DMS53 treated with DMSO at 0.1 percent for 48 hours (cell line): ENCODE results near the gene ANHX.
"Not testable (repeated sequence)": the region's sequence is repeated elsewhere in the genome, so short reads cannot be mapped to it uniquely, and the experiment has no call there.

Source experiments
- DNase-seq: peaks from one replicate; lab custom pipeline; 2025; ENCODE audit not compliant: unreplicated experiment; lab: John Stamatoyannopoulos, UW

The ANHX gene

DNA sequence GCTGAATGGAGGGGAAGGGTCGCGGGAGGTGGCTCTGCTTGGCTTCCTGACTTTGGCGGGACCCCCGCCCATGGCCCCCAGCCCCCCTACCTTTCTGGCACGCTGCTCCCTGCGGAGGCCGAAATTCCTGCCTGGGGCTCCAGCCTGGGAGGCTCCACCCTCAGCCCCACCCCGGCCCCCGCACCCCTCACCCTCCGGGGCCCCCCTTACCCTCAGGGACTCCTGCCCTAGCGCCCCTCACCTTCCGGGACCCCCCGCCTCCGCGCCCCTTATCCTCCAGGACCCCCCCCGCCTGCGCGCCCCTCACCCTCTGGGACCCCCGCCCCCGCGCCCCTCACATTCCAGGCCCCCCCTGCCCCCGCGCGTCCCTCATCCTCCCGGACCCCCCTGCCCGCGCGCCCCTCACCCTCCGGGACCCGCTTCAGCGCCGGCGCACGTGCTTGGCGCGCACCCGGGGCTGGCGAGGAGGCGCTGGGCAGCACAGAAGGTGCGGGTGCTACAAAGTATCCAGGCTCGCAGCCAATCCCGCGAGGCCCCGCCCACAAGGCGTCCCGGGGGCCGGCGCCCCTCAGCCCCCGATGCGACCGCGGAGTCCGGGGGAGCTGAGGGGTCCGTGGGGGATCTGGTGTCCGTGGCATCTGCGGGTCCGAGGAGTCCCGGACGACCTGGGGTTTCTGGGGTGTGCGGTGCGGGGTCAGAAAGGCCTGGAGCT lies at the start of gene ANHX:
Gene ANHX (minus strand): TSS at position 477 of the 712 bp plus-strand sequence. CDS start 1,521 bp downstream, outside the sequence.
- no peak for DNase-seq

DNA sequence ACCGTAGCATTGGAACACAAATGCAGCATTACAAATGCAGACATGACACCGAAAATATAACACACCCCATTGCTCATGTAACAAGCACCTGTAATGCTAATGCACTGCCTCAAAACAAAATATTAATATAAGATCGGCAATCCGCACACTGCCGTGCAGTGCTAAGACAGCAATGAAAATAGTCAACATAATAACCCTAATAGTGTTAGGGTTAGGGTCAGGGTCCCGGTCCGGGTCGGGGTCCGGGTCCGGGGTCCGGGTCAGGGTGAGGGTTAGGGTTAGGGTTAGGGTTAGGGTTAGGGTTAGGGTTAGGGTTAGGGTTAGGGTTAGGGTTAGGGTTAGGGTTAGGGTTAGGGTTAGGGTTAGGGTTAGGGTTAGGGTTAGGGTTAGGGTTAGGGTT lies 29.0 kb upstream of the ANHX start:
- DNase-seq: not testable (repeated sequence)

DNA sequence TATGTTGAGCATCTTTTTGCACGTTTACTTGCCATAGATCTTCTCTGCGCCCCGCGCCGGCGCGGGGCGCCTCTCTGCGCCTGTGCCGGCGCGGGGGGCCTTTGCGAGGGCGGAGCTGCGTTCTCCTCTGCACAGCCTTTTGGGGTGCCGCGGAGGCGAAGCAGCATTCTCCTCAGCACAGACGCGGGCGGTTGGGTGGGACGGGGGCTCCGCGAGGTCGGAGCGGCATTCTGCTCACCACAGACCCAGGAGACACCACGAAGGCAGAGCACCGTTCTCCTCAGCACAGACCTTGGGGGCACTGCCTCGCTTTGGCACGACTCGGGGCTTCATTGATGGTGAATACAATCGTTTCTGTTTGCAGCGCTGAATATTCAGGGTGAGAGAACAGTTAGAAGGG lies 28.5 kb upstream of the ANHX start:
- DNase-seq: no peak

DNA sequence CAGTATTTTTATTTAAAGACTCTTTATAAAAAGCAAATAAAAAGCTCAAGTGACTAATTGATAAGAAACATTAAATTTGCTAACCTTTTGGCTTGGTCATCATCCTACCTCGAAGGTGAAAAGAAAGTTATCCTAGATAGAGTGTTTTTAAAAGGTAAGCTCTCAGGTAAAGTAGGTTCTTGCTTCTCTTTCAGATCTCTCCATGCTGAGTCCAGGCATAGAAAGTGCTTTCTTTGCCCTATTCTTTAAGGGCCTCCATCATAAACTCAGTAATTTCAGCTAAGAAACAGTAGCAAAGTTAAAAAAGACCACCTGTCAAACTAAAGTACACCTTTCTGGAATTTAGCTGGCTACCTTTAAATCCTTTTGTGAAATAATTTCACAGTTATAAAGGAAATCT lies 20.6 kb upstream of the ANHX start:
- no peak for DNase-seq

DNA sequence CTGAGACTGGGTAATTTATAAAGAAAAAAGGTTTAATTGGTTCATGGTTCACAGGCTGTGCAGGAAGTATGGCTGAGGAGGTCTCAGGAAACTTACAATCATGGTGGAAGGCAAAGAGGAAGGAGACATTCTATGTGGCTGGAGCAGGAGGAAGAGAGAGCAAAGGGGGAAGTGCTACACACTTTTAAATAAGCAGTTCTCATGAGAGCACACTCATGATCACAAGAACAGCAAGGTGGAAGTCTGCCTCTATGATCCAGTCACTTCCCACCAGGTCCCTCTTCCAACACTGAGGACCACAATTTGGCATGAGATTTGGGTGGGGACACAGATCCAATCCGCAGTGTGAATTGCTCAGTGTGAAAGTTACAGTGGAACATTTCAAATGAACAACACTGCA lies 20.2 kb upstream of the ANHX start:
- DNase-seq: not testable (repeated sequence)

DNA sequence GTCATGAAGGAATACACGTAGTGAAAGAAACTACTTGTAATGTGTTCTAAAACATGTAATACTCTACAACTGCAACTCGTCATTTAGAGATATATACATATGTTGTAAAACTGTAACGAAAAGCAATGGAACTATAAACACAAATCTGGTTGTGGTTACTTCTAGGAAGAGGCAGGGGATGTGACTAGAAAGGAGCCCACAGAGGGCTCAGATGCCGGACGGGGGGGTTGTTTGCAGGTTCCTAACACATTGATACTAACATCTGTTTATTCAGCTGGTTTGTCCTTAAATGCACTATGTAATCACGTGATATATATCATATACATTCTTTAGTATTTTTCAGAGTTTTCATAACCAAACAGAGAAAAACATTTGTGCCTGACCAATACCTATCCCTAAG lies 16.1 kb upstream of the ANHX start:
- no peak for DNase-seq

DNA sequence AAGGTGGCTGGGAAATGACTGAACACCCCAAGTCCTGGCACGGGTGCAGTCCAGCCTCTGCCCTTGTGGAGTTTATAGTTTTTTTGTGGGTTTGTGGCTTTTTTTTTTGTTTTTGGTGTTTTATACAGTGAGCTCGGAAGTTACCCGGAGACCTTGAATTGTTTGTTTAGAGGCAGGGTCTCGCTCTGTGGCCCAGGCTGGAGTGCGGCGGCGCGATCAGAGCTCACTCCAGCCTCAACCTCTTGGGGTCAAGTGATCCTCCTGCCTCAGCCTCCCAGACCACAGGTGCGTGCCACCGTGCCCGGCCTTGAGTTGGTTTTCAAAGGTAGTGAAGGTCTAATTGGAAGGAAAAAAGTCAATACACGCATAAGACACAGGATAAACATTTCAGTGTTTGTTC lies 879 bp upstream of the ANHX start:
- DNase-seq: no peak

DNA sequence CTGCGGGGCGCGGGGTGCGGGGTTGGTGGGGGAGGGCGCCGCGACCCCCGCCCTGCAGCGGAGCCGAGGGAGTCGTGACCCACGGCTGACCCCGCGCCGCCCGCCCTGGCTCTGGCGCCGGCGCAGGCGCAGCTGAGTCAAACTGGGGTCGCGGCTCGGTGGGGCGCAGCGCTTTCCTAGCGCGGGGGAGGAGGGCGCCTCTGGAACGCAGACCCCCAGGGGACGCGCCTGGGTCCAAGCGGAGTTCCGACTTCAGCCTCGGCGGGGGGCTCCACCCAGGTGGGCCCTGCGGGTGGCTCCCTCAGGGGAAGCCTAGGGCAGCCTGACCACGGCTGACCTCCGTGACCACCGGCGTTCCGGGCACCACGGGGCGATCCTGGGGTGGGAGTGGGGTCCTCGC lies 467 bp upstream of the ANHX start:
- DNase-seq: no peak

DNA sequence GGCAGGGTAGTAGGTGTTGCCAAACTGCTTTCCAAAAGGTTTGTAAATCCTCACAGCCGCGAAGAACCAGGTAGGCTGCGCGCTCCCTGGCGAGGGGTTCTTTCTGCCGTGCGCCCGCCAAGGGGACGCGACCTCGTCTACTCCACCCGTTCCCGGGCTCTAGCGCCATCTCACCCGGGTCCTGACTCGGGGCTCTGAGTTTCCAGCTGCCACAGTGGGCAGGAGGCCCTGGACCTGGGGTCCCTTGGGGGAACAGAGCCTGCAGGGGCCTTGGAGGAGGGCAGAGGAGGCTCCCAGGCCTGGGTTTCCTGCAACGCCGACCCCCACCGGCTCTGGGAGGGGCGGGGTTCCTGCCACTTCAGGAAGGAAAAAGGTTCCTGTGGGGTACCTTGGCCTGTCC lies 706 bp downstream of the ANHX start:
- DNase-seq: no peak

DNA sequence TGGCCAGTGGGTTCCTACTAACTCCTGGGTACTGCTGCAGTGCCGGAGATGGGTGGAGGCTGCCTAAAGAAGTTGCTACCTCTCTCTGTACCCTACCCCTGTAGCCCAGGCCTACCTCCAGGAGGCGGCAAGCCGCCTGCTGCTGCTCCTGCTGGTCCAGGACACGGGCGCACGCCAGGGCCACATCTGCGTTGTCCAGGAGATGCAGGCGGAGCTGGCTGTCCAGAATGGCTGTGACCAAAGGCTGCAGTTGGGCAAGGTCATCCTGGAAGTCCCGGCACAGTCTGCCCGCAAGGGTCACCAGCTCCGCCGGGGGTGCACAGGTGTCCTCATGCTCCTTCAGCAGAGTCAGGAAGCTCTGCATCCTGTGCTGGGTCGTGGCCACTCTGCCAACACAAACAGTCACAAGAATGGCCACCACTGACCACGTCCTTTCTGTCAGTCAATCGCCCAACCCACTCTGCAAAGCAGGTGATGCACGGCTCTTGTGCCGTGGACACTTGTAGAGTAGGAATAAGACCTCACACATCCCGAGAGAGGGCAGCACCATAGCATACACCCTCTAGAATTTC lies 1.6 kb downstream of the ANHX start:
- DNase-seq: no peak

DNA sequence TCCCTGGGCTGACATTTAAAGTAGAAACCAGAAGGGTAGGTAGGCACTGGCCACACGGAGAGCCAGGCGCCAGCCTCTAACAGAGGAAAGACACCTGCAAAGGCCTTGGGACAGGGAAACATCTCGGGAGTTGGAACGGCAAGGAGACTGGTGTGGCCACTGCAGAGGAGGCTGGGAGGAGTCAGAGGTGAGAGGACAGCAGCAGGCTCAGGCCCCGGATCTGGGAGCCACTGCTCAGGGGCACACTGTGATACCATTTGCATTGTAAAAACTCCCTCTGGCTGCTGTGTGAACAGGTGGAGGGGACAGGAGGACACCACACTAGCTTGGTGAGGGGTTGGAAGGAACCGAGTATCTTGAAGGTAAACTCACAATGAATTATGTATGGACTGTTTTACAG lies 2.7 kb downstream of the ANHX start:
- DNase-seq: no peak

DNA sequence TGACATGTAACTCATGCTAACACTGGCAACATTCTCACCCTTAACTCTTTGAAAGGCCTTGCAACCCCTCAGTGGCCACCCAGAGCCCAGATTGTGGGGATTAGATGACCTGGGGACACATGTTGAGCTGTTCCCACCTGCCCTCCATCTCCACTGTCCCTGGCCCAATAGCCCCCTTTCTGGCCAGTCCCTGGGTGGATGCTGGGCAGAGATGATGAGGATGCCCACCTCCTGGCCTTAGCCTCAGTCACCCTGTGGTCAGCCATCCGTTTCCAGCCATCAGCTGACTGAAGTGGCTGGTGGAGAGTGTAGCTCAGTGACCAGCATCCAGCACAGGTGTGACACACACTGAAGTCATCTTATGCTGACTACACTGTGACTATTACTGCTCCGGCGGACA lies 4.7 kb downstream of the ANHX start:
- DNase-seq: no peak

DNA sequence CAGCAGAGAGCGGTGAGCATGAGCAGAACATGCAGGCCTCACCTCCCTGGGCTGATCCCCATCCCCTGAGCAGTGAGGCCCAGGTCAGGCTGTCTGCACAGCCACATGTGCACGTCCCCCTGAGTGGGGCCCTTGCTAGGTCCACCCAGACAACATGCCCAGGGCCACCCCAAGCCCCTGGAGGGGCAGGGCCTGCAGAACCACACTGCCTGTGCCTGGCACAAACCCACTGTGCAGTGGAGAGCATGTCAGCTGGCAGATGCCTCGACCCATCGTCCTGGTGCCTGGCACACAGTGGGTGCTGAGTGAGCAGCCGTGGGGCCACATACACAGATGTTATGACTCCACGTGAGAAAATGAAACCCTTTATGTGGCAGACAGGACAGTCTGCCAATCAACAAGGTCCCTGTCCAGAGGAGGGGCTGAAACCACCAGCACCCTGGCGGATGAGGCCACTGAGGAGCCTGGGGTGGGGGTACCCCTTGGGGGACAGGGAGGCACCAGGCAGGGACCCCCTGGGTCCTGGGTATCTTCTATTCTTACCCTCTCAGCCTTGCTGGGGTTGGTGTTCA lies 8.3 kb downstream of the ANHX start:
- DNase-seq: no peak

DNA sequence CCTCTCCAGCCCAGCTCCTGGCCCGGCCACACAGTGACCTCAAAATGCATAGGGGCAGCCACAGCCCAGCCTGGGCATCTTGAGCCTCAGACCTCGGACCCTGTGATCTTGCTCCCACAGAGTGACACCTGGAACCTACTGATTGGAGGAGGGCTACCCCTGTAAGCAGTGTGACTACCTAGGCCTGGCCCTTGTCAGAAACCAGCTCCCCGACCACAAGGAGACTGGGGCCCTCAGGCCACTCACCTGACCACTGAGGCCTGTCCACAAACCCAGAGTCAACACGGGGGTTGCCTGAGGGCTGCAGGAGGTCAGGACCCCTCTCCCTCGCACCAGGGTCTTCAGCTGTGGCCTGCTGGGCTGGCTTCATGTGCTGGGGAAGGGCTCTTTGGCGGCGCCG lies 9.0 kb downstream of the ANHX start:
- no peak for DNase-seq

DNA sequence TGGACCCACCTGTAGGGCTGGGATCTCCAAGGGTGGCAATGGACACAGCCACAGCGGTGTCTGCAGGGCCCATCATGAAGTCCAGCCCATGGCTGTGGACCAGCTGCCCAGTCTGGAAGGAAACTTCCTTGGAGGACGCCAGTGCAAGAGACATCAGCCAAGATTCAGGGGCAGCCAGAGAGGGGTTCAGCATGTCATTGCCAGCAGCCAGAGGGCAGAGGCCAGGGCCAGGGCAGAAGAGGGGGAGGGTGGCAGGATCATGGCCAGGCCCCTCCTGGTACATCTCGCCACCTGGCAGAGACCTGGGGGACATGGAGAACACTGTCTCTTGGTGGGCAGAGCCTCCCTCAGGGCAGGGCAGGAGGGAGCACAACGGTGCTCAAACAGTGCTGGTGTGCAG lies 10.2 kb downstream of the ANHX start:
- no peak for DNase-seq

DNA sequence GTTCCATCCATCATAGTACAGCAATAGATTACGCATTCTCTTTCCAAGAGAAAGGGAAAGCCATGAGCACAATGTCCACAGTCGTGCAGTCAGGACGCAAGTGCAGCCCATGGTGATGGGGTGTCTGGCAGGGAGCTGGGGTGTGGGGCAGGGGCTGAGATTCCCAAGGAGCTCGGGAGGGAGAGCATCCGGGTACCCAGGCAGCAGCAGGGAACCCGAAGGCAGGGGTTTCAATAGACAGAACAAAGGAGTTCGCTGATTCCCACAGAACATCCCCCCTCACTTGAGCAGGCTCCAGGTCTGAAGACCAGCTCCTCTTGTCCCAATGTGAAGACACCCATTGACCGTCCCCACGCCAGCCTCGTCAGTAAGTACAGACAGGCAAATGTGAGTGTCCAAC lies 13.5 kb downstream of the ANHX start:
- DNase-seq: no peak

DNA sequence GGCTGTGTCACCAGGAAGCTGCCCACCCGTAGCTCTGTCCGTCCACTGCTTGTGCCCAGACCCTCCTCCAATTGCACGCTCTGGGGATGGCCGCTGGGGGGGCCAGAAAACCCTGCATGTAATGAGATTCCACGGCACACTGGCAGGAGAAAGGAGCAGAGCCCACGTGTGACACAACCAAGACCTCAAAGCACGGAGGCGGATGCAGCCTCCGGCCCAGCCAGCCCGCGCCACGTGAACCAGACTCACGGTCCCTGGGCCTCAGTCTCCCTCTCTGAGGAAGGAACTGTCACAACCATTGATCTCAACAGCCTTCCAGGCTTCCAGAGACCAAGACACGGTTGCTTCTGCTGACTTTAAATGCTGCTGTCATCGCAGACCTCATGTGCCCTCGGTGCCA lies 14.4 kb downstream of the ANHX start:
- no peak for DNase-seq

DNA sequence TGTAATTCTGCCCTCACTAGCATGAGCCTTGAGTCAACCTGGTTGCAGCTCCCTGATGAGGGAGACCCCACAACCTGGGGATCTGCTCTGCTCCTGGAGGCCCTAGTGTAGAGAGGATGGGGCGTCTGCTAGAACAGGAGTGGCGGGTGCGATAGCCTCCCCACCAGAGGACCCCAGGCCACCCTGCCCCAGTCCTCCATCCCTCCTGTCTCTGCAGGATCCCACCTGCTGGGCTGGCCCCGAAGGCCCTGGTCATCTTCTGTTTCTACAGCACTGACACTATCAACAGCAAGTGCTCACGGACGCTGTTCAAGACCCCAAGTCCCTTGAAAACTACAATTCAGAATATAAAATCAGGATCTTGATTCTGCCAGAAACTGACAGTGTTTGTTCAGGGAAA lies 15.2 kb downstream of the ANHX start:
- DNase-seq: no peak

DNA sequence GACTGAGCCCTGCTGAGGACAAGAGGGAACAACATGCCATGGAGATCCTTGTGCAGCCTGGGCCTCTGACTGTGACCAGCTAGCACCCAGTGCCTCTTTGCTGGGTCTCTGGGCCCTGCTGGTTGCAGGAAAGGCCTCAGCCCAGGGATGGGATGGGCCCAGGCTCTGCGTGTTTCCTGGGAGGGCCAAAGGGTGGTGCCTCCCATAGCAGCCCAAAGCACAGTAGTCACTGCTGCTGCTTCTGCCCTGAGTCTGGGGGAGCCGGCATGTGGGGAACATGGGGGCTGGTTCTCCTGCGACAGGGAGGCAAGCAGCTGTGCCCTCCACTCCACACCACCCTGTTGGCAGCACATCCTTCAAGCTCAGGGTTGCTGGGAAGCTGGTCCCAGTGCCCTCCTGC lies 18.5 kb downstream of the ANHX start:
- DNase-seq: no peak

DNA sequence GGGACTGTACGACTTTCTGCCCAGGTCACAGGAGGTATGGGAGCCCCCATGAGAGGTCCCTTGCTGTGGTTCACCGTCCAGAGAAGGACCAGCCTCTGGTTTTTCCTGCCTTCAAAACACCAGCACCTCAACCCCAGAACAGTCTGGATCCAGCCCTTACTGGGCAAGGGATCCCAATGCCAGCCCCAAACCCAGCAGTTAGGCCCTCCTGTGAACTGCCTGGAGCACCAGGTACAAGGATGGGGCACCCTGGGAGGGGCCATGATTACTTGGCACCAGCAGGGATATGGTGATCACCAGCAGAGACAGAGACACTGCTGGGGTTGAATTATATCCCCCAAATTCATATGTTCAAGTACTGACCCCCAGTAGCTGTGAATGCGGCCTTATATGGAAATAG lies 20.0 kb downstream of the ANHX start:
- DNase-seq: no peak

DNA sequence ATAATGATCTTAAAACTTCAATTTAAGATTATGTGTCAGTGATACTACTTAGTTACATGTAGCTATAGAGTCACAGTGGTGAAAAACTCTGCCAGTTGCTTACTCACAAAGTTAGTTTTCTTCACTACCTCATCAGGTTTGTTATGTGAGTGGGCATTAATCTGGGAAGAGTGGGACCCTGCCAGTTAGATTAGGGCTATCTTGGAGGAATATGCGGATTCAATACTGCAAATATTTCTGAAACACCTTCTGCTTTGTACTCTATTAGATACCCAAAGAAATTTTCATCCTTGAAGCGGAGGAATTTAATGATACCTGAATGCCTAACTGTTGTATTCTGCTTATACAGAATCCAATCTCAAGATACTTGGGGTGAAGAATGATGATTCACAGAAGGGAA lies 29.3 kb downstream of the ANHX start:
- no peak for DNase-seq

DNA sequence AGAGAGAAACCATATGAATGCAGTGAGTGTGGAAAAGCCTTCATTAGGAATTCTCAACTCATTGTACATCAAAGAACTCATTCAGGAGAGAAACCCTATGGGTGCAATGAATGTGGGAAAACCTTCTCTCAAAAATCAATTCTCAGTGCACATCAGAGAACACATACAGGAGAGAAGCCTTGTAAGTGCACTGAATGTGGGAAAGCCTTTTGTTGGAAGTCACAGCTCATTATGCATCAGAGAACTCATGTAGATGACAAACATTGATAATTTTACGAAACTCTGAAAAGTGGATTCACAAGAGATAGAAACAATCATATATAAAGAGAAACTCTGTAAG lies 31.4 kb downstream of the ANHX start:
- no peak for DNase-seq
